Fibroblast of mammary gland (primary cell): ENCODE data around the gene C19orf38.

Experiments
- DNase-seq: peaks from one replicate; pipeline ENCODE4 v3.0.0-alpha.2; 2010; ENCODE audit warnings: low read depth
- H3K4me3 ChIP-seq: 2 replicates; pipeline ENCODE4 v1.5.1; 2011; ENCODE audit warnings: low read depth, mild to moderate bottlenecking, low read length, moderate library complexity; ENCODE audit not compliant: control insufficient read depth
- TF ChIP-seq, protein P1 (sequence below): conservative IDR thresholded peaks from 2 replicates; pipeline ENCODE4 v1.5.1; 2011; ENCODE audit warnings: low read depth, low read length, inconsistent platforms; ENCODE audit not compliant: control insufficient read depth, insufficient read depth

Gene C19orf38, protein sequence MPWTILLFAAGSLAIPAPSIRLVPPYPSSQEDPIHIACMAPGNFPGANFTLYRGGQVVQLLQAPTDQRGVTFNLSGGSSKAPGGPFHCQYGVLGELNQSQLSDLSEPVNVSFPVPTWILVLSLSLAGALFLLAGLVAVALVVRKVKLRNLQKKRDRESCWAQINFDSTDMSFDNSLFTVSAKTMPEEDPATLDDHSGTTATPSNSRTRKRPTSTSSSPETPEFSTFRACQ

DNA sequence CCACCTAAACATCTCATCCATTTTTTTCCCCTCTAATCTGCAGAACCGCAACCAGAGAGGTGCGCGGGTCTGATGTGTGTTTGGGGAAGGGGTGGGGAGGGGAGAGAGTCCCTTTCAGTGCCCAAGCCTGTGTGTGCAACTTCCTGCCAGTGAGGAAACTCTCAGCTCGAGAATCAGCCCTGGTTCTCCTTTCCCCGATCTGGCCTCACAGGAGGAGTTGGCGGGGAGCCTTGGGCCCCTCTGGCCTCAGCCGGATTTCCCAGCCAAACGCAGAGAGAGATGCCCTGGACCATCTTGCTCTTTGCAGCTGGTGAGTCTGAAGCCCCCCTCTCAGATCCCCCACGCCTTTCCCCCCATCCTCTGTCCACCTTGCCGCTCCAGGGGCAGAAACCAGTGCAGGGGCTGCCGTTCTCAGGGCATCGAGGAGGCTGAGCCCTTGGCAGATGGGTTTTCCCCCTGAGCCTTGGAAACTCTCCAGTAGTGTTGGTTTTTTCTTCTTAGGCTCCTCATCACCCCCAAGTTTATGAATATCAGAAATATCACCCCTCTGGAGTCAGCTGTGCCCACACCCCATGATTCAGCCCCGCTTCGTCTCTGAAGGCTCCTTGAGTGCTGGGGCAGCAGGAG, at the start of gene C19orf38:
Gene C19orf38 (plus strand): TSS at position 186 of the 627 bp plus-strand sequence. CDS start 94 bp downstream, at position 280.
- H3K4me3 ChIP-seq, result no peak within 1 kb of the TSS
- DNase-seq, result no peak
- TF ChIP-seq, protein P1, sequence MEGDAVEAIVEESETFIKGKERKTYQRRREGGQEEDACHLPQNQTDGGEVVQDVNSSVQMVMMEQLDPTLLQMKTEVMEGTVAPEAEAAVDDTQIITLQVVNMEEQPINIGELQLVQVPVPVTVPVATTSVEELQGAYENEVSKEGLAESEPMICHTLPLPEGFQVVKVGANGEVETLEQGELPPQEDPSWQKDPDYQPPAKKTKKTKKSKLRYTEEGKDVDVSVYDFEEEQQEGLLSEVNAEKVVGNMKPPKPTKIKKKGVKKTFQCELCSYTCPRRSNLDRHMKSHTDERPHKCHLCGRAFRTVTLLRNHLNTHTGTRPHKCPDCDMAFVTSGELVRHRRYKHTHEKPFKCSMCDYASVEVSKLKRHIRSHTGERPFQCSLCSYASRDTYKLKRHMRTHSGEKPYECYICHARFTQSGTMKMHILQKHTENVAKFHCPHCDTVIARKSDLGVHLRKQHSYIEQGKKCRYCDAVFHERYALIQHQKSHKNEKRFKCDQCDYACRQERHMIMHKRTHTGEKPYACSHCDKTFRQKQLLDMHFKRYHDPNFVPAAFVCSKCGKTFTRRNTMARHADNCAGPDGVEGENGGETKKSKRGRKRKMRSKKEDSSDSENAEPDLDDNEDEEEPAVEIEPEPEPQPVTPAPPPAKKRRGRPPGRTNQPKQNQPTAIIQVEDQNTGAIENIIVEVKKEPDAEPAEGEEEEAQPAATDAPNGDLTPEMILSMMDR, result no peak

DNA sequence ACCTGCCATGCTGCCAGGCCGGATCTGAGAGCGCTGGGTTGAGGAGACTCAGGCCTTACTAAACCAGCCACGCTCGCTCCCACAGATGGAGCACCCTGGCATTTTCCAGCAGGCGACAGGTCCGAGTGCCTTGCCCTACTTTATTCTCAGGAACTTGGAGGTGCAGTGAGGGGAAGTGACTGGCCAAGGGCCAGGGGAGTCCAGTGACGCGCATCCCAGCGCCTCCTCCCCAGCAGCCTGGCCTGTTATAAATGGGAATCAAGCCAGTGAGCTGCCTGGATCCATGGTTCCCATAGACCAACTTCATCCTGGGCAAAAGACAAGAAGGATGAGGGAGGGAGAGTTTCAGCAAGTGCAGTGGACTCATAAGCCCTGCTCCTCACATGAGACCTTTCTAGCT, 47.7 kb upstream of the C19orf38 start:
- DNase-seq, result no peak

DNA sequence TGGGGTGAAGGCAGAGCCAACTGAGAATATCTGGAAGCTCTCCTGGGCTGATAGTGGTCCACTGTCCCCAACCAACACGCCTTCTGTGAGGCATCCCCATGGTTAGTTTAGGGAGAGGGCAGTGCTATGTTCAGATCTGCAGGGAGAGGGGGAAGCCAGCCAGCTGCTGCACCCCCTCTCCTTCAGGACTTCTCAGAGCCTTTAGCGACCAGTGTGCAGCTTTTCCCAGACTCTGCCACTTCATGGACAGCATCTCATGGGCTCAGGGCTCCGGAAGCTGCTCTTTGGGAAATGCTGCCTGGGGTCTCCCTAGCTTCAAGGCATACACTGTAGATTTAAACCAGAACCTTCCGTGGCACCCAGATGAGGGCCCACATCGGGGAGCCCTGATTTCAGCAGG, 45.7 kb upstream of the C19orf38 start:
- TF ChIP-seq, protein P1, result no peak
- H3K4me3 ChIP-seq, result no peak overlapping the region
- DNase-seq, result no peak

More for the DNA sequence above, 47.7 kb upstream of the C19orf38 start:
- H3K4me3 ChIP-seq, result no peak overlapping the region
- TF ChIP-seq, protein P1, result no peak

DNA sequence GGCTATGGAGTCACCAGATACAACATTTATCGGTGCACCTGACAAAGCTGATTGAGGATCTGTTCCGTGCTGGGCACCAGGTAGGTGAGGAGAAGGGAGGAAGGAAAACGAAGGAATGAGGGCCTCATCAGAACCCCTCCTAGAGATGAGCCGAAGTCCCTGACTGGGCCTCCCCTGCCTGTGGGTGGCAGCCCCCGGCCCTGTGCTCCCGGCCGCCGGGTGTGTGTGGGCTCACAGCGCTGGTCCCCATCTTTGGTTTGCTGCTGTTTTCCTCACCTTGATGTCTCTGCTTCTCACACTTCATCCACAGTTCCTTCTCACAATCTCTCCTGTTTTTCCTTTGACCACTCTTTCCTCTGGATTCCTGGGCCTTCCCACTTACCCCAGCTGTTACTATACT, 45.0 kb upstream of the C19orf38 start:
- no peak for DNase-seq
- TF ChIP-seq, protein P1, result no peak
- H3K4me3 ChIP-seq, result no peak overlapping the region

DNA sequence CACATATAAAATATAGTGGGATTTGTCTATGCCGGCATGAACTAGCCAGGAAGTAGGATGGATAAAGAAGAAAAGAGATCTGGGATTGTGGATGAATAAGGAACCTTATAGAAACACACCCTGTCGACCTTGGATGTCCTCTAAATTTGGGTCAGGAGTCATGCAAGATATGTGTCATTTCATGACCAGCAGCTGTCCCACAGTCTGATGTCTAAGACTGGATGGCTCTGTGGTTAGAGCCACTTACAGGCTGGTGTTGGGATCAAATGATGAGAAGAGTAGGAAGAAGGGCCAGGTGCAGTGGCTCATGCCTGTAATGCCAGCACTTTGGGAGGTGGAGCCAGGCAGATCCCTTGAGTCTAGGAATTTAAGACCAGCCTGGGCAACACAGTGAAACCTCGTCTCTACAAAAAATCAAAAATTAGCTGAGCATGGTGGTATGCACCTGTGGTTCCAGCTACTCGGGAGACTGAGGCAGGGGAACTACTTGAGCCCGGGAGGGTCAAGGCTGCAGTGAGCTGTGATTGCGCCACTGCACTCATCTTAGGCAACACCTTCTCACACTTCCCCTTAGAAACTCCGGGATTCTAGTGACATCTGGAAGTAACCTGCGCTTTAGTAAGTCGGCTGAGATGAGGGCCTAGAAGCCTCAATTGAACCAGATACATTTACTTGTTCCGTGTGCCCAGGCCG, 43.0 kb upstream of the C19orf38 start:
- DNase-seq, result no peak
- TF ChIP-seq, protein P1, result no peak
- no peak overlapping the region for H3K4me3 ChIP-seq

DNA sequence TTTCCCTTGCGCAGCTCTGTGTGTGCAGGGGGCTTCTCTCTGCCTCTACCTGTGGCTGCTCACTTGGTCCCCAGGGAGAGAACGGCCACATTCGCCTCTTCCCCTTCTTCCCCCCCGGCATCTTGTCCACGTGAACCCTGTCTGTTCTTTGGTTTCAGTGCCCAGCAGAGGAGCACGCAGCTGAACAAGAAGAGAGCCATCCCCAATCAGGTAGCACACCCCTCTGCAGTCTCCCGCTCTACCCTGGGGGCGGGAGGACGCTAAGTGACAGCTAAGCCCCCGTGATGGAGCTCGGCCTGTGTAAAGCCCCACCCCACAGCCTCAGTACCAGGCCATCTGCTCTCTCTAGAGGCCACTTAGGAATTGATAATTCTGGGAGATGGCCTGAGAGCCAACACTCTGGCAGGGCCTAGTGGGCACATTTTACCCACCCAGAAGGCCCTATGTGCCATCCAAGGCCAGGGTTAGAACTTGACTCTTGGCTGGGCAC, 42.4 kb upstream of the C19orf38 start:
- no peak for DNase-seq
- TF ChIP-seq, protein P1, result no peak
- H3K4me3 ChIP-seq, result no peak overlapping the region
